SH-SY5Y (cell line): Measurements from ENCODE around the gene TRPV3.

Source experiments
- GATA2 ChIP-seq: IDR thresholded peaks from 2 replicates; pipeline ENCODE4 v1.6.1; 2011; ENCODE audit warnings: mild to moderate bottlenecking, low read depth, low read length
- GATA3 ChIP-seq: IDR thresholded peaks from 2 replicates; pipeline ENCODE4 v1.6.1; 2011; ENCODE audit warnings: low read depth, mild to moderate bottlenecking, low read length, moderate library complexity

The TRPV3 gene

GRCh38 chr17:3543453-3543852, 14.2 kb downstream of the TRPV3 start:
- TF ChIP-seq GATA3 (no peak), GATA2 (no peak)

DNA sequence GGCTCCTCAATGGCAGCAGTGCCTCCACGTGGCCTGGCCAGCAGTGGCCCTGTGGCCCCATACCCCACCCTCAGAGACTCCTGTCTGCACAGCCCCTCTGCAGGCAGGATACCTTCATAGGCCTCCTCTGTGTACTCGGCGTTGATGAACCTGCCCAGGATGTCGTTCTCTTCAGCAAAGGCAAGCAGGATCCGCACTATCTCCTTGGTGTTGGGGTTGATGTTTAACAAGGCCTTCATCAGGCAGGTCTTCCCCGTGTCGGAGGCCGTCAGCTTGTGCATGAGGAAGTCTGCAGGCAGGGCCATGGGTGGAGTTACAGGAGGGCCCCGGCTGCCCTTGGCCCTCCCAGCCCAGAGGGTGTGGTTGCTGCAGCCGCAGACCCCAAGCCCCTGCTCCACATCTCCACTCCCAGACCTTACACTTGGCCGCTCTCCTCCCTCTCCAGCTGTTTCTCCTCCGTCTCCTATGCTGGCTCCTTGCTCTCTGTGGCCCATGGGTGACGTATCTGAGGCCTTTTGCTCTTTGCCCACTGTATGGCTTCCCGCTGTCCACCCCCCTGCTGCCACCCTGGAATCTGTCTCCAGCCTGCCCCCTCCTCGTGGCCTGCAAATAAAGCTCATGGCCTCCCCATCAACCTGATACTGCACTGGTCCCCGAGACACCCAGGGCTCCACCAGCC, 15.1 kb downstream of the TRPV3 start:
- TF ChIP-seq GATA3: no peak
- no peak for TF ChIP-seq GATA2

DNA sequence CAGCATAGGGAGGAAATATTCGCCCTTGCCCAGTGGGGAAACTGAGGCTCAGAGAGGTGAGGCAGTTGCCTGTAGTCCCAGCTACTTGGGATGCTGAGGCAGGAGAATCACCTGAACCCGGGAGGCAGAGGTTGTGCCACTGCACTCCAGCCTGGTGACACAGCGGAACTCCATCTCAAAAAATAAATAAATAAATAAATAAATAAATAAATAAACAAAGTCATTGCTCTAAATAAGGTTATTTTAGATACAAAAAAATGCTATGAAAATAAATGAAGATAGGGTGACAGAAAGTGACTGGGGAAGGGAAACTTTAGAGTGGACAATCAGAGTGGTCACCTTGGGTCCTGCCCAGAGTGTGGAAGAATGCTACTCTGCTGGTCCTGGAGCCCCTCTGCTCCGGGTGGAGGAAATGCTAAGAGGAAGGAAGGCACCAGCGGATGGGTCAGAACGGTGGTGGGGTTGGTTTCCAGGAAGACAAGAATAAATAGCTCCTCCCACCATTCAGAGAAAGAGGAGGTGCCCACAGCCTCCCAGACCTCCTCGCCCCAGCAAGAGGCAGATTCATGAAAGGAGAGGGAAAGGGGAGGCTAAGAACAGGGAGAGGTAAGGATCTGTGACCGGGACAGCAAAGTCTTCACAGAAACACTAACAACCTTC, 17.6 kb downstream of the TRPV3 start:
- TF ChIP-seq GATA3 (no peak), GATA2 (no peak)

- no peak for TF ChIP-seq GATA3
- no peak for TF ChIP-seq GATA2
These were observed 20.9 kb downstream of the TRPV3 start for GRCh38 chr17:3536716-3537115.

DNA sequence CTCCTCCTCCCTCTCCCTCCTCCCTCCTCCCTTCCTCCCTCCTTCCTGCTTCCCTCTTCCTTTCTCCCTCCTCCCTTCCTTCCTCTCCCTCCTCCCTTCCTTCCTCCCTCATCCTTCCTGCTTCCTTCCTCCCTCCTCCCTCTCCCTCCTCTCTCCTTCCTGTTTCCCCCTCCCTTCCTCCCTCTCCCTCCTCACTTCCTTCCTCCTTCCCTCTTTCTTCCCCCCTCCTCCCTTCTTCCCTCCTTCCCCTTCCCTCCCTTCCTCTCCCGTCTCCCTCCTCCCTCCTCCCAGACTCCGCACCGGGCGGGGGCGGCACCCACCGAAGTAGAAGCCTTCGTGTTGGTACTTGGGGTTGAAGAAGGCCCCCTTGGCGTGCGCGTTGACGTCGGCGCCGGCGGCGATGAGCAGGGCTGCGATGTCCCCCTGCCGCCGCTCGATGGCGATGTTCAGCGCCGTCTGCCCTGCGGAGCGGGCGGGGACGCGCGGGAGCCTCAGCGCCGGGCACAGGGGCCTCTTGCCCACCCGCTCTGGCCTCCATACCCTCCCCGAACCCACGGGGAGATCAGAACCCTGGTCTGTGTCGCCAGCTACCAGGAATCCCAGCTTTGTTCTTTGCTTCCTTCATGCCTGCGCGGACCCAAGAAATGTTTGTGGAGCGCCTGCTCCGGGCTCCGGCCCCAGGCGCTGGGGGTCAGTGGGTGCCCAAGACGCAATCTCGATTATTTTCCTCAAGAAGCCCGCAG, 22.2 kb downstream of the TRPV3 start:
- TF ChIP-seq GATA2 (no peak), GATA3 (no peak)

- TF ChIP-seq GATA3 (no peak), GATA2 (no peak)
These were observed 22.7 kb downstream of the TRPV3 start for GRCh38 chr17:3534881-3535252.

DNA sequence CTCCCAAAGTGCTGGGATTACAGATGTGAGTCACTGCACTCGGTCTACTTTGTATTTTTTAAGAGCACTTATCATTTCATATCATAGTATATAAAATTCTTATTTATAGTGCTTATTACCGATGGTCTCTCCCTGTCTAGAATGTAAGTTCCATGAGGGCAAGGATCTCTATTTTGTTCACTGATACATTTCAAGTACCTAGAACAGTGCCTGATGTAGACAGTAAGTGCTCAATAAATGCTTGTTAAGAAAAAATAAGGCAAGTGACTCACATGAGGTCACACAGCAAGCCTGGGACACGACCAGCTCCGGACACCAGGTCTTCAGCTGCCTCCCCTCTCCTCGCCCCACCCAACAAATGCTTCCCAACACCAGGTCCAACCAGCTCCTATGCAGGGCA, 23.9 kb downstream of the TRPV3 start:
- no peak for TF ChIP-seq GATA3
- no peak for TF ChIP-seq GATA2

- TF ChIP-seq GATA3 (no peak), GATA2 (no peak)
These were observed 24.8 kb downstream of the TRPV3 start for GRCh38 chr17:3532859-3533142.

- TF ChIP-seq GATA3 (no peak), GATA2 (no peak)
These were observed 25.3 kb downstream of the TRPV3 start for GRCh38 chr17:3532106-3532858.

- no peak for TF ChIP-seq GATA2
- no peak for TF ChIP-seq GATA3
These were observed 26.1 kb downstream of the TRPV3 start for GRCh38 chr17:3531266-3532101.

GRCh38 chr17:3529817-3530741, 27.5 kb downstream of the TRPV3 start:
- TF ChIP-seq GATA3 (no peak), GATA2 (no peak)

GRCh38 chr17:3528880-3529511, 28.6 kb downstream of the TRPV3 start:
- TF ChIP-seq GATA2: no peak
- TF ChIP-seq GATA3: no peak

DNA sequence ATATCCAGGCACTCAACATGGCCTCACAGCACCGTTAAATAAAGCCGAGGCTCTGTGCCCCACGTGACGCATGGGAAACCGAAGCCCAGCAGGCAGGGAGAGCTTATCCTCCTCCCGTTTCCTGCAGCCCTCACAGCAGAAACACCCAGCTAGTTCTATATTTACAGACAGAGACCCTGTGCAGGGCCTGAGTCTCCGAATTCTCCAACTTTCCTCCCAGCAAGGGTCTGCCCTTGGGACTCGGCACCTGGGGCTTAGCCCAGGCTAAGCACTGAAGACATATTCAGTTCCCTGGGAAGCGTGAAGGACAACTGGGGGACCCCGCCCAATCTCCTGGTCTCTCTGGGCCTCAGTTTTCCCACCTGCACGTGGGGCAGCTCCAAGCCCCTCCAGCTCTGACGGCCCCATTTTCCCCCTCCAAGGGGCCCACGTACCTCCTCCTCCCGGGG, 29.2 kb downstream of the TRPV3 start:
- TF ChIP-seq GATA3: no peak
- no peak for TF ChIP-seq GATA2
